ENCODE data around the gene NISCH. TPM values are rescaled to one million over a fixed set of nuclear protein-coding genes. Genes with fewer than 3 reads are reported as not detected.

The NISCH gene
- total RNA-seq, 2 experiments from 2014 or later, result 72.9 to 84.1 TPM

DNA sequence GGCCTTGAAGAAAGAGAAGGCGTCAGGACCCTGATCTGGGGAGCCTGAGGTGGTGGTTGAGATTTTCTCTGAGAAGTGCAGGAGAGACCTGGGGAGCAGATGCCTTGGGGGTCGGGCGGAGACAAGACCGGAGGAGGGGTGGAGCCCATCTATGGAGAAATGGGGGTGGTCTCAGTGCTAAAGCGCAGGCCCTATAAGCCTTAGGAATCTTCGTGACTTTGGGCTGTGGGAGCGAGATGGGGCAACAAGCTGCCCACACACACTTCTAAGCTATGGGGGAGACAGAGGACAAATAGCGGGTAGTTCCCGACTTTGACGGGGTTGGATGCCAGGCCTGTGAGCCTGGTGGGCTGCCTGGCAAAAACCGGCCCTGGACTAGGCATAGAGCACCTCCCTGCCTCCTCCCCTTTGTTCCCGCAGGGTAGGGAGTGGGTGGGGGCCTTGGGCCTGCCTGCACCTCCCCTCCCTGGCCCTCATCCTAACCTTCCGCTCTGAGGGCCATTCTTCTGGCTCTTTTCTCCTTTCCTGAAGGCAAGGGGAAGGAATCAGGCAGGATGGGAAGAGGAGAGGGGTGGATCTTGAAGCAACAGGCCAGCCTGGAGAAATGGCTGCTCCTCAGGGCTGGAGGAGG lies 880 bp downstream of the NISCH start:
- CTCF ChIA-PET, result interaction anchor here (1.8 to 3.9 kb wide), 3 partner anchors 10 to 76 kb away, joined by 5 to 33 read pairs (median 13); partner anchors contain the start of gene SEMA3G
- H3K36me3 Mint-ChIP-seq, result peaks cover 7% of the 10 kb centered on the region
- no peaks in the 10 kb centered on the region for H3K9me3 Mint-ChIP-seq (ENCODE audit: low read depth)
- no peaks in the 10 kb centered on the region for H3K27me3 Mint-ChIP-seq
- H3K4me1 Mint-ChIP-seq, result peaks cover 41% of the 10 kb centered on the region
- peak overlapping the region; percentile 94 for H3K27ac Mint-ChIP-seq
- H3K4me3 Mint-ChIP-seq, result peak overlapping the region; percentile 95
- ATAC-seq (no peak), DNase-seq (no peak)

DNA sequence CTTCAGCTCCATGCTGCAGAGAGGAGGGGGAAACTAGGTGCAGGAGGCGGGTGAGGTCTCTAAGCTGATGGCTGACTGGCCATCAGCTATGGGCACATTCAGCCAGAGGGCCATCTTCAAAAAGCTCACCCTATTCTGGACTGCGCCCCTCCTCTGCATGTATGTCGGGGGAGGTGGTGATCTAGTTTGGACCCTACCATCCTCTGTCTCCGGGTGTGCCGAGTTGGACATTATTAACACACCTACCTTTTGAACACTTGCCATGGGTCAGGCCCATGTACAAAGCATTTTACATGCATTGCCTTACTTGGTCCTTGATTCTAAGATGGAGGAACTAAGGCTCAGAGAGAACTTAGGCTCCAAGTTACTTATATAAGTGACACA lies 1.4 kb downstream of the NISCH start:
- H3K36me3 Mint-ChIP-seq, result peaks cover 7% of the 10 kb centered on the region
- no peaks in the 10 kb centered on the region for H3K27me3 Mint-ChIP-seq
- CTCF ChIA-PET, result interaction anchor here (1.8 to 3.9 kb wide), 3 partner anchors 10 to 76 kb away, joined by 5 to 33 read pairs (median 13); partner anchors contain the start of gene SEMA3G

DNA sequence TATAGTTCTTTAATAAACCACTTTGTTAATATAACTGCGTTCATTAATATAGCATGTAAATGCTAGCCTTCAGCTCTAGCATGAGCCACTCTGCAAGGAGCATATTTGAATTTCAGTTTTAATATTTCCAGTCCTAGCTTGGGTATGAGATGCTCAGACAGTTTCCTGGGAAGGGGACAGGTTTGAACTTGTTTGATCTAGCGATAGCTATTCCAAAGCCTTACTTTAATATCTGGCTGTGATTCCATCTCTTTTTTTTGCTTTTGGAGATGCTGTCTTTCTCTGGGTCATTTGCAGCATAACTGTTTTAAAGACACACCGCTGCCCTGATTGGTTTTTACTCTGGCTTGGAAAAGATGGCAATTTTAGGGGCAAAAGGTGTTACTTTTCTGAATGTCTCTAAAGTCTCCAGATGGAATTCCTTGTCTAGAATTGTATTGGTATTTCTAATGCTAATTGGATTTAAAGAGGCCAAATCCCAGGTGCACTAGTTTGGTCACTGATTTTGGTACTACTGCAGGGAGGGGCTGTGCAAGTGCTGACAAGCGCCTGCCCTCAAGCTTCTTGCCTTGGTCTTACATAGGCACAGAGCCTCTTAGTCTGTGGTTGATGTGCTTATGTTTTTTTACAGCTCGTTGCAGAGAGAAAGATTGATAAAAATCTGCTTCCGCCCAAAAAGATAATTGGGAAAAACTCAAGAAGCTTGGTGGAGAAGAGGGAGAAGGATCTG lies 2.8 kb downstream of the NISCH start:
- peak overlapping the region; percentile 4 for H3K27ac Mint-ChIP-seq
- H3K9me3 Mint-ChIP-seq (ENCODE audit: low read depth), result no peaks in the 10 kb centered on the region
- H3K36me3 Mint-ChIP-seq, result peaks cover 10% of the 10 kb centered on the region
- H3K4me1 Mint-ChIP-seq, result peaks cover 44% of the 10 kb centered on the region
- no peak for ATAC-seq
- no peaks in the 10 kb centered on the region for H3K27me3 Mint-ChIP-seq
- H3K4me3 Mint-ChIP-seq, result no peak overlapping the region
- CTCF ChIA-PET, result interaction anchor here (1.4 to 3.9 kb wide), 3 partner anchors 10 to 46 kb away, joined by 3 to 33 read pairs (median 13); partner anchors contain the start of gene SEMA3G
- DNase-seq, result no peak

More for the DNA sequence above, 1.4 kb downstream of the NISCH start:
- DNase-seq (no peak), ATAC-seq (no peak)
- Mint-ChIP-seq H3K9me3 (ENCODE audit: low read depth) (no peaks in the 10 kb centered on the region), H3K4me1 (peaks cover 41% of the 10 kb centered on the region), H3K4me3 (peak overlapping the region; percentile 95), H3K27ac (peak overlapping the region; percentile 60)

DNA sequence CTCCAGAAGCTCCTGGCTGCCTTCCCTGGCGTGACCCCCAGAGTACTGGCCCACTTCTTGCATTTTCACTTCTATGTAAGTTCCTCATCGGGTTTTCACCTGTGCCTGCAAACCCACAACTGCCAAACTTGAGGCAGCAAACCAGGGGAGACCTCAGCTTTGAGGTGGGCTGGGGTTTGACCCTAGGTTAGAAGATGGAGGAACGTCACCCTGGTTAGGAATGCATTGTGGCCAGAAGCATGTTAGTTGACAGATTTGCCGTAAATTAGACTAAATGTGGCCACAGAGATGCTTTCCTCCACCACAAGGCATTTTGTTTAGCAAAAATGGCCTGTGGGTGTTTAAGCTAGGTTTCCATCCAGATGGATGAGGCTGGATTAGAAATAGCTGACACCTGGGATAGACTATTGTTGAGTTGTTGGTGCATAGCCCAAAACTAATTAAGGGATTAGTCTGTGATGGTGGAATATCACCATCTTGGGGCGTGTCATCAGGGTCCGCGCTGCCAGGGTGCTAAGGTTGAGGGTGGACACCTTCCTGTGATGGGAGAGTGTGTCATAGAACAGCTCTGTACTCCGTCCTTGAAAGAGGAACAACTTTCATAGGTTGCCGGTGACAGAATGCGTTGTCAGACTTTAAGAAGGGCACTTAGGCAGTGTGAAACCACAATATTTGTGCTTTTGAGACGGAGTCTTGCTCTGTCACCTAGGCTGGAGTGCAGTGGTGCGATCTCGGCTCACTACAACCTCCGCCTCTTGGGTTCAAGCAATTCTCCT lies 3.6 kb downstream of the NISCH start:
- H3K27me3 Mint-ChIP-seq, result no peaks in the 10 kb centered on the region
- DNase-seq (no peak), ATAC-seq (no peak)
- H3K9me3 Mint-ChIP-seq (ENCODE audit: low read depth), result no peaks in the 10 kb centered on the region
- H3K4me3 Mint-ChIP-seq, result no peak overlapping the region
- H3K36me3 Mint-ChIP-seq, result peaks cover 13% of the 10 kb centered on the region
- CTCF ChIA-PET, result interaction anchor here (1.0 to 3.9 kb wide), 3 partner anchors 9 to 237 kb away, joined by 3 to 33 read pairs (median 3); partner anchors contain the start of gene SEMA3G
- peaks cover 42% of the 10 kb centered on the region for H3K4me1 Mint-ChIP-seq
- no peak overlapping the region for H3K27ac Mint-ChIP-seq

DNA sequence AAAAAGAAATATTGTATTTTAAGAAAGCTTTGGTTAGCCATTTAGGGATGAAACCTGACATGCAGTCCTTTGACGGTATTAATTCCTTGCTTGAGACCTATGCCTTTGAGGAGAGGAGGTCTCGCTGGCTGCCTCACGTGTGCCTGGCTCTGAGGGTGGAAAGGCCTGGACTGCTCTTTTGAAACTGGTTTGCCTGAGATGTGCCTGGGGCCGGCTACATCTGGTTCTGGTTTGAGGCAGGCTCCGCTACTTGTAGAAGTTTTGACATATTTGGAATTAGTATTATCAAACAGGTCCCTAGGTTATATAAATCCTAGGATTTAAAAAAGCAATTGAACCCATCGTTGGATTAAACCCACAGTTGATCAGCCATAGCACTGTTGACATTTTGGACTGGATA lies 6.5 kb downstream of the NISCH start:
- H3K27me3 Mint-ChIP-seq, result no peaks in the 10 kb centered on the region
- peaks cover 22% of the 10 kb centered on the region for H3K4me1 Mint-ChIP-seq
- no peak overlapping the region for H3K27ac Mint-ChIP-seq

DNA sequence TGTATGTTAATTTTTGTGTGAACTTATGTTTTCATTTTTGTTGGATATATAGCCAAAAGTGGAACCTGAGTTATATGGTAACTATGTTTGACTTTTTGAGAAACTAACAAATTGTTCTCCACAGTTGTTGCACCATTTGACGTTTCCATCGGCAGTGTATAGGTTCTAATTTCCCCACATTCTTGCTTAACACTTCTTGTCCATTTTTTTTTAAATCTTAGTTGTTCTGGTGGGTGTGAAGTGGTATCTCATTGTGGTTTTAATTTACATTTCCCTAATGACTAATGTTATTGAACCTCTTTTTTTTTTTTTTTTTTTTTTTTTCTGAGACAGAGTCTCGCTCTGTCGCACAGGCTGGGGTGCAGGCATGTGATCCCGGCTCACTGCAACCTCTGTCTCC lies 8.0 kb downstream of the NISCH start:
- H3K27ac Mint-ChIP-seq, result no peak overlapping the region
- ATAC-seq, result no peak
- H3K9me3 Mint-ChIP-seq (ENCODE audit: low read depth), result no peaks in the 10 kb centered on the region
- peaks cover 18% of the 10 kb centered on the region for H3K36me3 Mint-ChIP-seq
- peaks cover 9% of the 10 kb centered on the region for H3K4me1 Mint-ChIP-seq
- H3K4me3 Mint-ChIP-seq, result no peak overlapping the region
- CTCF ChIA-PET, result no interaction called here
- H3K27me3 Mint-ChIP-seq, result no peaks in the 10 kb centered on the region
- DNase-seq, result no peak

More for the DNA sequence above, 6.5 kb downstream of the NISCH start:
- CTCF ChIA-PET, result interaction anchor here (2.0 kb wide), 1 partner anchor 50 kb away, joined by 4 read pairs; no protein-coding TSS in a partner anchor
- ATAC-seq, result no peak
- no peaks in the 10 kb centered on the region for H3K9me3 Mint-ChIP-seq (ENCODE audit: low read depth)
- DNase-seq, result no peak
- H3K4me3 Mint-ChIP-seq, result no peak overlapping the region
- peaks cover 18% of the 10 kb centered on the region for H3K36me3 Mint-ChIP-seq

DNA sequence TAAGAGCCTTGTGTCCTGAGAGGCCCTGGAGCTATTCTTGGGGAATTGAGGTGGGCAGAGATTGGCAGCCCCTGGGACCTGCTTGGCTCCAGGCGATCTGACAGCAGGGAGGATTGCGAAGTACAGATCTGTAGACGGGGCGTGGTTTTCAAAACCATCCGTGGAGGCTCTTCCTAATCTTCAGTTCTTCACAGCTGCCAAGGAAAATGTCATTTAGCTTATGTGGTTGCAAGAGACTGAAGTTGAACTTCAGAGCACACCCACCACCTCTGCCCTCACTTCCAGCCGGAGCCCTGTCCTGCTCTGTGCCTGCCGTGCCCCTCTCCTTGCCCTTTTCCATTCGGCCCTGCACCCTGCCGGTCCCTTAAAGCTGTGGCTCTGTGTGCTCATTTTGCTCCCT lies 12.9 kb downstream of the NISCH start:
- Mint-ChIP-seq H3K4me3 (no peak overlapping the region), H3K36me3 (peaks cover 16% of the 10 kb centered on the region), H3K27me3 (no peaks in the 10 kb centered on the region), H3K4me1 (peaks cover 3% of the 10 kb centered on the region), H3K27ac (no peak overlapping the region), H3K9me3 (ENCODE audit: low read depth) (no peaks in the 10 kb centered on the region)
- CTCF ChIA-PET, result interaction anchor here (0.8 to 1.6 kb wide), 2 partner anchors 9 to 22 kb away, joined by 3 to 4 read pairs; no protein-coding TSS in a partner anchor
- DNase-seq, result no peak
- ATAC-seq, result no peak

DNA sequence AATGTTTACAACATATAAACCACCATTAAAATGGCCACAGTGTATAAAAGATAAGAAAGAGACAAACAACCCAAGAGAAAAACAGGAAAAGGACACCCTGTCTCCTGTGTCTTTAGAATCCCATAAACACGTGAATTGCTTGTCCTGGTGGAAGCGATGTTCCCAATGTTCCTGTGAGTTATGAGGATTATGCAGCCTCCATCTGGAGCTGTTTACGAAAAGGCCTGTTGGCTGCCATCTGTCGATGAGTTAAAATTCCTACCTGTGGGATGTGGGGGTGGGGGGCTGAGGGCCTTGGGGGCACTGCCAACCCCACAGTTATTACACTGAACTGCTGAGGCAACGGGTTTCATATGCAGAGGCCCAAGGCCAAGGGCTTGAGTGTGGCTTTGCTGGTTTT lies 13.6 kb downstream of the NISCH start:
- no peak overlapping the region for H3K27ac Mint-ChIP-seq
- CTCF ChIA-PET, result no interaction called here
- DNase-seq, result no peak

DNA sequence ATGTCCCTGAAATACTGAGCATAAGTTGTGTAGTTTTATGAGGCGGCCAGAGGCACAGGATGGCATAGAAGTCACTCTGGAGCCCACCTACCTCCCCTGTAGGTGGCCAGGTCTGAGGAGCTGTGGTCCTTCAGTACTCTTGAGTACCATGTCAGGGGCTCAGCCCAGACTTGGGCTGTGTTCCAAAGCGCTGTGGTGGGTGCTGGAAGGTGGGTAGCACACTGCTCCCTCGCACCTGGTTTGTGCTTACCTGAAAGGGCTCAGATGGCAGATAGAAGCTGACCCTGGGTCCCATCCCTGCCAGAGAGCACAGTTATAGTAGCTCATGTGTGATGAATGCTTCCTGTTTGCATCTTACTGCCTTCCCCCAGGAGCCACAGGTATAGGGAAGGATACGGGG lies 15.5 kb downstream of the NISCH start:
- CTCF ChIA-PET, result interaction anchor here (1.1 kb wide), 1 partner anchor 24 kb away, joined by 3 read pairs; no protein-coding TSS in a partner anchor
- no peak for ATAC-seq
- H3K4me3 Mint-ChIP-seq, result no peak overlapping the region
- H3K9me3 Mint-ChIP-seq (ENCODE audit: low read depth), result no peaks in the 10 kb centered on the region
- H3K4me1 Mint-ChIP-seq, result peaks cover 2% of the 10 kb centered on the region
- no peak for DNase-seq
- H3K36me3 Mint-ChIP-seq, result peaks cover 30% of the 10 kb centered on the region
- no peaks in the 10 kb centered on the region for H3K27me3 Mint-ChIP-seq
- no peak overlapping the region for H3K27ac Mint-ChIP-seq

More for the DNA sequence above, 13.6 kb downstream of the NISCH start:
- H3K27me3 Mint-ChIP-seq, result no peaks in the 10 kb centered on the region
- ATAC-seq, result no peak
- peaks cover 21% of the 10 kb centered on the region for H3K36me3 Mint-ChIP-seq
- H3K9me3 Mint-ChIP-seq (ENCODE audit: low read depth), result no peaks in the 10 kb centered on the region
- peaks cover 2% of the 10 kb centered on the region for H3K4me1 Mint-ChIP-seq
- H3K4me3 Mint-ChIP-seq, result no peak overlapping the region

DNA sequence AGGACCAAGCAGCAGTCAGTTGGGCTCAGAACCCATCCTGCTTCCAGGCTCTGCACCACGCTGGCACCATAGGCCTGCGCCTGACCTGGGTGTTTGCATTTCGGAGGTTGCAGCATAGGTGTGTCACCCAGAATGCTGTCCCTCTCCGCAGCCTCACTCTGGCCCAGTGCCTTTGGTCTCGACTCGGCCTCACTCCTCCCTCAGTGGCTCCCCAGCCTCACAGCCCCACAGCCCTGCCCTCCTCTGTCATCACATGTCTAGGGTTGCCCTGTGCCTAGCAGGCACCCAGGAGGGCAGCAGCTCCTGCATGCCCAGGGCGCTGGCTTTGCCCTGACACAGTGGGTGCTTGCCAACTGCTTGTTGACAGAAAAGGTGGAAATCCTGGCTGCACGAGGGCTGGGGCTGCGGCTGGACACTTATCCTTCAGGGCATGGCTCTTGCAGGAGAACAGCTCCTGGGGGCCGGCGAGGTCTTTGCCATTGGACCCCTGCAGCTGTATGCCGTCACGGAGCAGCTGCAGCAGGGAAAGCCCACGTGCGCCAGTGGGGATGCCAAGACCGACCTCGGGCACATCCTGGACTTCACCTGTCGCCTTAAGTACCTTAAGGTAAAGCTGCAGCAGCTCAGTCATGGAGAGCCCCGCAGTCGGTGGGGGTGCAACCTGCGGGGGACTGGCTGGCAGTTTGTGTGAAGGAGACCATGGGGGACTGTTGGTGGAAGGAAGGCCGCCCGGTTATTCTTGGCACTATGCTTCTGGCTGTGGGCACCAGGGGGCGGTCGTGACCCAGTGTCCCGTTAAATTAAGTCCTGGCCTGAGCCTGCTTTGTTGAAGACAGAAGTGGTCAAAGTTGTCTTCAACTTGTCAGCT lies 16.2 kb downstream of the NISCH start:
- Mint-ChIP-seq H3K27ac (no peak overlapping the region), H3K36me3 (peaks cover 33% of the 10 kb centered on the region)
- no peak for DNase-seq

DNA sequence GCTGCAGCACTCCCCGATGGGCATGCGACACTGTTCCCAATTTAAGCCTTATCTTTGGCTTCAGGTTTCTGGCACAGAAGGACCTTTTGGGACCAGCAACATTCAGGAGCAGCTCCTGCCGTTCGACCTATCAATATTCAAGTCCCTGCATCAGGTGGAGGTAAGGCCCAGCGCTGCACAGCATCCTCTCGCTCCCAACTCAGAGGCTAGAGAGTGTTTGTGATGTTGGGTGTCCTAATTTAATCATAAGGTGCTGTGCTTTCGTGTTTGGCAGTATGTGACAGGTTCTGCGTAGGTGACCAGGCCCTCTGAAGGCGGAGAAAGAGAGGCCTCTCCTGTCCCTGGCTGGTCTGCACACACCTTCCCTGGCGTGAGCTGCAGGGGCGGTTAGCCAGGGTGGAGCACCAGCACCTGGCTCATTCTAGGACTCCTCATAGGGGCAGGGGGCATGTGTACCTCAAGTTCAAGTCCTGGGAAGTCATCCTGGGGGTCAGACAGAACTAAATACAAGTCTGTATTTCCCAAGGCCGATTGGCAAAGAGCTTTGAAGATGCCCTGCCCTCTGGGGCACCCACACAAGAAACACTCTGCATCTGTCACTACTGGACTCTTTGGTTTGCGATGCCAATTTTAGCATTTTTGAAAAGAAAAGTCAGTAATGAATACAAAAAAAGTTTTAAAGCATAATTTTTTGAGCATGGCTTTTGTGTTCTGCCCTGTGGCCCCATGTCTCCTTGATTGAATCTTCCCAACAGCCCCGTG lies 17.0 kb downstream of the NISCH start:
- no peak for DNase-seq
- CTCF ChIA-PET, result no interaction called here
- no peak overlapping the region for H3K27ac Mint-ChIP-seq
- ATAC-seq, result no peak
- no peaks in the 10 kb centered on the region for H3K27me3 Mint-ChIP-seq
- H3K36me3 Mint-ChIP-seq, result peaks cover 33% of the 10 kb centered on the region
- no peak overlapping the region for H3K4me3 Mint-ChIP-seq
- H3K4me1 Mint-ChIP-seq, result peaks cover 2% of the 10 kb centered on the region
- H3K9me3 Mint-ChIP-seq (ENCODE audit: low read depth), result no peaks in the 10 kb centered on the region

More for the DNA sequence above, 16.2 kb downstream of the NISCH start:
- peak; percentile 33 for ATAC-seq
- no peaks in the 10 kb centered on the region for H3K27me3 Mint-ChIP-seq
- H3K4me1 Mint-ChIP-seq, result peaks cover 2% of the 10 kb centered on the region
- CTCF ChIA-PET, result interaction anchor here (1.1 kb wide), 1 partner anchor 25 kb away, joined by 3 read pairs; no protein-coding TSS in a partner anchor
- no peaks in the 10 kb centered on the region for H3K9me3 Mint-ChIP-seq (ENCODE audit: low read depth)
- H3K4me3 Mint-ChIP-seq, result no peak overlapping the region

DNA sequence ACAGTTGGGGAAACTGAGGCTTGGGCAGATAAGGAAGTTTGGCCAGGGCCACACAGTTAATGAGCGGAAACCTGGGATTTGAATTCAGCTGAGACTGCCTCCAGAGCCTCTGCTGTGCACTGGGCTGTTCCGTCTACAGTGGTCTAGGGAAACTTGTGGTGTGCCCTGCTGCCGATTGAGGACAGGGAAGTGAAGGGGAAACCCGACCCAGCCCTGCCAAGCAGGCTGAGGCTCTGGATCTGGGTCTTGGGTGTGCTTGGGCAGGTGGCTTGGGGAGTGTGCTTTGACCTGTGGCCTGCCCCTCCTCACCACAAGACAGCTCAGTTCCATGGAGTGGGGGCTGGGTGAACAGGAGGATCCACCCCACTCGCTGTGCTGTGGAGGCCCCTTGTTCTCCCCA lies 17.6 kb downstream of the NISCH start:
- H3K9me3 Mint-ChIP-seq (ENCODE audit: low read depth), result no peaks in the 10 kb centered on the region

More for the DNA sequence above, 17.6 kb downstream of the NISCH start:
- ATAC-seq (no peak), DNase-seq (no peak)
- H3K27me3 Mint-ChIP-seq, result no peaks in the 10 kb centered on the region
- peaks cover 2% of the 10 kb centered on the region for H3K4me1 Mint-ChIP-seq
- no peak overlapping the region for H3K4me3 Mint-ChIP-seq
- CTCF ChIA-PET, result no interaction called here
- peaks cover 37% of the 10 kb centered on the region for H3K36me3 Mint-ChIP-seq
- H3K27ac Mint-ChIP-seq, result no peak overlapping the region

Data from activated CD8-positive, alpha-beta memory T cell treated with anti-CD3 and anti-CD28 coated beads, Interleukin-2, amount 10 ng/mL, durations not matched to agents 7 days and 5 days (primary cell).